PC-9 (cell line): ENCODE data around the gene RYR1.

Experiments used
- CTCF ChIP-seq: fragments of 200-600 bp; sonication (generic); conservative IDR thresholded peaks from 2 replicates; pipeline ENCODE4 v1.6.1; 2017; ENCODE audit warnings: mixed run types, antibody characterized with exemption, mild to moderate bottlenecking, moderate library complexity
- EZH2 ChIP-seq: fragments of 200-600 bp; sonication (generic); IDR thresholded peaks from 2 replicates; pipeline ENCODE4 v1.8.0; 2017; ENCODE audit warnings: antibody characterized with exemption, low read depth

GRCh38 chr19:38440592-38440991 is 7.1 kb downstream of the RYR1 start:
- no peak for TF ChIP-seq CTCF
- TF ChIP-seq EZH2 = no peak
